DMS153 treated with DMSO at 0.1 percent for 48 hours (cell line): ENCODE measurements around the gene CKB.
"Not testable (repeated sequence)": the region's sequence is repeated elsewhere in the genome, so short reads cannot be mapped to it uniquely, and the experiment has no call there.

ENCODE experiments used
- DNase-seq: peaks from one replicate; lab custom pipeline; 2025; ENCODE audit not compliant: unreplicated experiment; lab: John Stamatoyannopoulos, UW

Gene CKB

DNA sequence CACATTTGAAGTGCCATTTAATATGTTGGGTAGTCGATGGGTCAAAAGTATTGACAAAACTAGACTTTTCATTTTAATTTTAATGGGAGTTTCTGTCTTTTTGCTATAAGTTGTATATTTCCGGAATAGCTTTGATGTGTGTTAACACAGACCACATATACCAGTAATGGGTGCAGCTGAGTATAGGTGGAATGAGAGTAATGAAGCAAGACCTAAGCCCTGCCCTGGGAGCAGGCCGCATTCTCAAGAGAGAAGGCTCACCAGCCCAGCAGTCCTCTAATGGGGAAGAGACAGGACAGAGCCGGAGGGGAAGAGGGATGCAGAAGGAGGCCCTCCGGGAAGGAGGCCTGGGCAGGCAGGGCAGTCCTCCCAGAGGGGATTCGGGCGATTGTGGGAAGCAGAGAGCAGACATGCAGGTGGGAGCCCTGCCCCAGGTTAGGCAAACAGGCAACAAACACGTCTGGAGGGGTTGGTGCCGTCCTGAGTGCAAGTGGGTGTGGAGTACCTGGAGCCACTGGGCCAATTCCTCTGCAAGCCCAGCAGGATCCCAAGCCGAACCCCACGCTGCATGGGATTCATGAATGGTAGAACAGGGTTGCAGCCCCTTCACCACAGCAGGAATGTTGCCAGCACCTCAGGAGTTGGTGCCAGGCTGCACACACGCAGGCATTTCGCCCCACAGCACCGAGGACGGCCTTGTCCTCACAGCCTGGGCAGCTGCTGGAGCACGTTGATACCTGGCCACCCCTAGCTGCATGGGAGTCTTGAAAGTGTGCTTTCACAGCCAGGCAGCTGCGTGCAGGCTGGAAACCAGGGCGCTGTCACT lies 7.8 kb downstream of the CKB start:
- DNase-seq: no peak

DNA sequence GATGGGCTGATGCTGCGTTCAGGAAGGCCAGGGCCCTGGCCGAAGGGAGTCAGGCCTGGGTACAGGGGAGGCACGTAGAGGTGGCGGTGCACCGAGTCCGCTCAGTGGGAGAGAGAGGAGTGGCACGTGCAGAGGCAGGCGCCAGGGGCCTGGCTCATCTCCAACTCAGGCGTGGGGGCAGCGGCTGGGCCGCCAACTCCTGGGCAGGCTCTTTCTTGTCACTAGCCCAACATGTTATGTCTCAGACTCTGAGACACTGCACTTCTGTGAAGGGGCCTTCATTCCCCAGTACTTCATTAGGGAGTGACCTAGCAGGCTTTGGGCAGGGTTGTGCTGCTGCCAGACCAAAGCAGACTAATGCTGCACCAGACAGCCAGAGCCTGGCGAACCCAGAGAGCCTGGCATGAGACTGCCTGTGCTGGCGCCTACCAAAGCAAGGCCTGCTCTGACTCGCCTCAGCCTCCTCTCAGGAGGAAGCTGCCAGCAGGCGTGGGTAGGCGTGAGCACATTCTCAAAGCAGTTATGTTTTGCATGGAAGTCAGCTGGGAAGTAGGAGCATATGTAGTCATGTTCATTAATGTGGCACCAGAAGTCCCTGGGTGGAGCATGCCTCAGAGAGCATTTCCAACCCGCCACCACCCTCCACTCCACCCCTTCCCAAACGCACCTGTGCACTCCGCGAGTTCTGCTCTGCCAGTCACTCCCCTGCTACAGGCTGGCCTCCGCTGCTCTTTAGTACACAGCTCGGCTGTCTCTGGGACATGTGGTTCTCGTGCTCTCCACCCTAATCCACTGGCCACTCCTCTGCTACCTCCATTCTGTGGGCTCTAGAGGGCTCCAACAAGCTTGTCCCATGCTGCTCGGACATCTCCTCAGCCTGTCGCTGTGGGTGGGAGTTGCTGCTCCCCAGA lies 9.7 kb downstream of the CKB start:
- peak; percentile 24 for DNase-seq

DNA sequence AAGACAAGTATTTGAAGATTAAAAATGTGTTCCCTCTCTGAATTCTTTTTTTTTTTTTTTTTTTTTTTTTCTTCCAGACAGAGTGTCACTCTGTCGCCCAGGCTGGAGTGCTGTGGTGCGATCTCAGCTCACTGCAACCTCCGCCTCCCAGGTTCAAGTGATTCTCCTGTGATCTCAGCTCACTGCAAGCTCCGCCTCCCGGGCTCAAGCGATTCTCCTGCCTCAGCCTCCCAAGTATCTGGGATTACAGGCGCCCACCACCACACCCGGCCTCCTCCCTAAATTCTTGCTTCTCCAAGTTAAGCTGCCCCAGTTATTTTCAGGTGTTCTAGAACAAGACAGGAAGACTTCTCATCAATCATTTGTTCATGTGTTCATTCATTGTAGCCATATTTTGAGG lies 10.4 kb downstream of the CKB start:
- not testable (repeated sequence) for DNase-seq

DNA sequence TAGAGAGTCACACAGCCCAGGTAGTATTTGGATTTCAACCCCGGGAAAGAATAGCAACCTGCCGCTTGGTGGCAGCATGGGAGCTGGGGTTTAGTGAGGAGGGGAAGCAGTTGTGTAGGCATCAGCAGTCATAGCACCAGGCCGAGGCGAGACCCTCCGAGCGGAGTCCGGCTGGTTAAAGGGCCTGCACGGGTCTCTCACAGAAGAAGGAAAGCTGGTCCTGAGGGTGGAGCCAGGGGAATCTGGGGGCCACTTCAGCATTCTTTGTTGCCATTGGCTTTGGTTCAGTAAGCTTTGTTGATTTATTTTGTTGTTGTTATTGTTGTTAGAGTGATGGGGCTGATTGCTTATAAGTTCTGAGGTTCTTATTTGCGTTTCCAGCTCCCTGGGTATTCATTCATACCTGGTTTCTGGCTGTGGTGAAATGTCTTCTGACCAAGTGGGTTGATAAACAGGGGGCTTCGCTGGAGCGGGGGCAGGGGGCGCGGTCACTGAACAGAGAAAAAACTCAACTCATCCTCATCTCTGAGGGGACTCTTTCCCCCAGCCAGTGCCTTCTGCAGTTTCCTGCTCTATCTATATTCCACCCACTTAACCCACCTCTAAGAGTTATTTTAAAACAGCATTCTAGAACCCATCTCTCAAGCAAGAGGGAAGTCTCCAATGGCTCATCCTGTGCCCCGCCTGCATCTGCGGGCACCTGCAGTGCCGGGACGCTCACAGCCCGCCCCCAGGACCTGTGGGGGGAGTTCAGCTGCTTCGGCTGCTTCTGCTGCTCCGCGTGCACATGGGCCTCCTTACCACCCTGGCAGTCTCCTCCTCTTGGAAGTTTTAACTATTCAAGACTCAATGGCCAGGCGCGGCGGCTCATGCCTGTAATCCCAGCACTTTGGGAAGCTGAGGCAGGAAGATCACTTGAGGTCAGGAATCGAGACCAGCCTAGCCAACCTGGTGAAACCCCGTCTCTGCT lies 11.6 kb downstream of the CKB start:
- DNase-seq: no peak

DNA sequence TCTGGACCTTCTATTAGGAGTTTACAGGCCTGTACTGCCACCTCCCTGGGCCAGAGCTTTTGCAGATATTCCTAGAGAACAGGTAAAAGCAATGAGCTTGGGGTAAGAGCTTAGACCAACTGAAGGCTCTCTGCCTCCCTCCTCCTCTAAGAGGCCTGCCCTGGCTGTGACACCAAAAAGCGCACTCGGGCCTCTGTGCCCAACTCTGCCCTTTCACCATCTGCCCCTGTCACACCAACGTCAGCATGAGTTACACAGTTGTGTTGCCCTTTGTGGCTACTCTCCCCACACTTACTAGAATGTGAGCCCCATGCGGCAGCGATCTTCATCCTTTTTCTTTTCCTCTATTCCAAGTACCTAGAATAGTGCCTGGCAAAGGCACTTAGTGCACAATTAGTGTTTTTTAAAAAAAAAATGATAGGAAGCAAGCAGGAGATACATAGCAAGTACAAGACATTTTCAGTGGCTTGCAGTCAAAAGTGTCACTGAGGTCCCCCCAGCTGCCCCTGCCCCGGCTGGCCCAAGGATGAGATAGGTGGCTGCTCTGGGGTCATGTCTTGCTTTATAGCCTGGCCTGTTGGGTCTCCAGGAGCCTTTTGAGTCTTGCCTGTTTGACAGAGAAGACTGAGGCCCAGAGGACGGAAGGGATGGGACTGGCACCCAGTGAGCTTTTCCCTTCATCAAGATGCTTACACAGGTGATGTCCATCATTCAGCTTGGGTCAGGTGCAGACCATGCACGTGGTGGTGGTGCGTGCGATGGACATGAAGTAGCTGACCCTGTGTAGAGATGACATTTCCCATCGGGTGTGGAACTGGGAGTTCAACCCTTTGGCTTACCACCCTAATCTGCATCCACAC lies 12.5 kb downstream of the CKB start:
- DNase-seq: no peak

- no peak for DNase-seq
These were observed 13.9 kb downstream of the CKB start for GRCh38 chr14:103508521-103509329.

DNA sequence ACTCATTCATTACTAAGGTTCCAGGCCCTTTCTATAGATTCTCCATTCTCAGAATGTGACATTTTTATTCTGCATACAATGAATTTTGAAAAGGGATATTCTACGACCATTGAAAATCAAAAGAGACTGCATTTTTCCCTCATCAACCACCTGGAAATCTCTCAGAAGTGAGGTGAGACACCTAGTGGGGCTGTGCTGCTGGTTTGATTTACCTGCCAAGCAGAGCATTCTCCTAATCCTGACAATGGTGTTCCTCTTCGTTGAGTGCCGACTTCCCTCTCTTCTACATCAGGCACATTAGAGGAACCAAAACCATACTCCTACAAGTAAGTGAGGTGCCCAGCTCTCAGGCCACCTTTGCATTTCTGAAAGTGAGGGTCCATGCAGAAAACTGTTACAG lies 14.9 kb downstream of the CKB start:
- no peak for DNase-seq

DNA sequence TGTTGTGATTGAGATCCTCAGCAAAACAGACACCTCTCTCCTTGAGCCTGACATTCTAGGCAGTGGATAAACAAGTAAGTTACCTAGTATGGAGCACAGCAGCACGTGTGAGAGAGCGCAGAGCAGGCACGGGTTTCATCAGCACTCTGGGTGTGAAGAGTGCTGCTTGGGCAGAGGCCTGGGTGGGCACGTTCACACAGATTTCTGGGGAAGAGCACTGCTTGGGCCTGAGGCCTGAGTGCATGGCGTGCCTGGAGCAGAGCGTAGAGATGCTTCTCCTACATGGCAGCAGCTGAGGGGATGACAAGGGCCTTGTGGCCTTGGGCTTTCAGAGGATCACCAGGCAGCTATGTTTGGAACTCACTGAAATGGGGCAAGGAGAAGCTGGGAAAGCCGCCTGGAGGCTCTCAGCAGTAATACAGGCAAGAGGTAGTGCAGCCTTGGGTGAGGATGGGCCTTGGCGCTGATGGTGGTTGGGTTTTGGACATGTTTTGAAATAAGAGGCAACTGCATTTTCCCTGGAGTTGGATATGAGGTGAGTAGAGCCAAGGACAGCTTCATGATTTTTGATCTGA lies 17.6 kb downstream of the CKB start:
- no peak for DNase-seq

GRCh38 chr14:103503296-103503695 lies 19.3 kb downstream of the CKB start:
- no peak for DNase-seq

DNA sequence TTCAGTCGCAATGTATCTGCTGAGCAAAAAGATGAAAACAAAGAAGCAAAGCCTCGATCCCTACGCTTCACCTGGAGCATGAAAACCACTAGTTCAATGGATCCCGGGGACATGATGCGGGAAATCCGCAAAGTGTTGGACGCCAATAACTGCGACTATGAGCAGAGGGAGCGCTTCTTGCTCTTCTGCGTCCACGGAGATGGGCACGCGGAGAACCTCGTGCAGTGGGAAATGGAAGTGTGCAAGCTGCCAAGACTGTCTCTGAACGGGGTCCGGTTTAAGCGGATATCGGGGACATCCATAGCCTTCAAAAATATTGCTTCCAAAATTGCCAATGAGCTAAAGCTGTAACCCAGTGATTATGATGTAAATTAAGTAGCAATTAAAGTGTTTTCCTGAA lies 19.8 kb downstream of the CKB start:
- DNase-seq: no peak

DNA sequence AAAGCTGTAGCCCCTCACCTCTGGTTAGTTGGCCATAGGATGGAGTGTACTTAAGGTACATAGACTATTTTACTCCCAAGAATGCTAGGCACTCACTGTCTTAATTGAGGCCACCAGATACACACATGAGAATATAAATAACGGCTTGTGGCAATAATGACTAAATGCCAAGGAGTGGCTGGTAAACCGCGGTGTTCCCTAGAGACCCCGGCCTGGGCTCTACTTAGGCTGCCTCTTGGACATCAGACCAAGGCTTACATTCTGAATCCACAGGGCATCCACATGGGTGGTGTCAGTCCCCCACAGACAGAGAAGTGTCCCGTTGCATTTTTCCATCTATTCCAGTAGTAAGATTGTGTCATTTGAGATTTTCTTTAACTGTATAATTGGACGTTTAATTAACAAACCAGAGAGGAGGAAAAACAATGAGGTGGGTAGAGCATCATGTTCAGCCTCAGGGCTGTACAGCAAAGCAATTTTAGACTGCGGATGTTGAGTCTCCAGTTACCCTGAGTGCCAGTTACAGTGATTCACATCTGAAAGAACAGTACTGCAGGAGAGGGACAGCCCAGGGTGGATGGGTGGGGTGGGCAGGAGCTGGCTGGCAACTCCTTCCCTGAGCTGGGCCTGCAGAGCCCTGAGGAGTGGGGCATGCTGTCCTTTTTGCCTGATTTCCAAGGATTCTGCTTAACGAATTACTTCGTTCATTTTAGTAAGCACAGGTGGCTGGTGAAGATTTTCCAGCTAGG lies 20.5 kb downstream of the CKB start:
- no peak for DNase-seq

- no peak for DNase-seq
These were observed 21.4 kb downstream of the CKB start for GRCh38 chr14:103501041-103501870.

DNA sequence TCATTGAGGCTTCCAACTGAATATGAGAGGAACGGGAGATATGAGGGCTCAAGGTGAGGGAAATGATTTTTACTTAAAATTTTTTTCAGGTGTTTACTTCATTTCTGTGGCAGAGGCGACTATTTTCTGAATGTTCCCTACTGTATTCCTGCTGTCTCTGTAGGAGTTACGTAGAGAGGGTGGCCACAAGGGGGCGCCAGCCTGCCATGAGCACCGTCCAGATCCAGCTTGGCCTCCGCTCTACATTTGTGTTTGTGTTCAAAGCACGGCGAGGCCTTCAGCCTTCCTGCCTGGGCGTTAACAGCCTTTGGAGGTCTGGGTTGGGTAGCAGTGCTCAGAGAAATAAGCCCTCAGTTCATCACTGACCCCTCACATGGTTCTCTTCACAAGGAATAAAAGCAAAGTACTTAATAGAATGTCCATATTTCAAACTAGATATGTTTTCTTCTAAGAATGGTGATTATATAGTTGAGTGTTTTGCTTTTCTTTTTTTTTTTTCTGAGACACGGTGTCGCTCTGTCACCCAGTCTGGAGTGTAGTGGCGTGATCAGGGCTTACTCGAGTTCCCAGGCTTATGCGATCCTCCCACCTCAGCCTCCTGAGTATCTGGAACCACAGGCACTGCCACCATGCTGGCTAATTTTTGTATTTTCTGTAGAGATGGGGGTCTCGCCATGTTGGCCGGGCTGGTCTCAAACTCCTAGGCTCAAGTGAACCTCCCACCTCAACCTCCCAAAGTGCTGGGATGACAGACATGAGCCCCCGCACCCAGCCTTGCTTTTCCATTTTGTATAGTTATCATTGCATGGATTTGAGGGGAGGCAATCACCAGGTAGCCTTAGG lies 22.3 kb downstream of the CKB start:
- peak; percentile 63 for DNase-seq

- DNase-seq: no peak
These were observed 22.9 kb downstream of the CKB start for GRCh38 chr14:103499709-103500108.

GRCh38 chr14:103496776-103497175 lies 25.9 kb downstream of the CKB start:
- no peak for DNase-seq

- no peak for DNase-seq
These were observed 26.8 kb downstream of the CKB start for GRCh38 chr14:103495854-103496253.
